22Rv1 (cell line): ENCODE data around the gene ENOSF1.
A peak's percentile ranks its signal among the peaks of the same experiment; 100 is the strongest.
"Not testable (repeated sequence)": the region's sequence is repeated elsewhere in the genome, so short reads cannot be mapped to it uniquely, and the experiment has no call there.

Experiments
- H3K27ac ChIP-seq: fragments of 450-650 bp; 2 replicates; pipeline ENCODE4 v1.5.1; 2017
- CTCF ChIP-seq: fragments of 450-650 bp; IDR thresholded peaks from 2 replicates; pipeline ENCODE4 v1.5.1; 2017; ENCODE audit warnings: mild to moderate bottlenecking
- ZFX ChIP-seq: fragments of 450-650 bp; IDR thresholded peaks from 2 replicates; pipeline ENCODE4 v1.6.1; 2017; ENCODE audit warnings: antibody characterized with exemption, borderline replicate concordance

ENOSF1 gene

GRCh38 chr18:732371-732770 lies 19.9 kb upstream of the ENOSF1 start:
- TF ChIP-seq ZFX (no peak), CTCF (no peak)
- no peak overlapping the region for H3K27ac ChIP-seq

- no peak overlapping the region for H3K27ac ChIP-seq
- no peak for TF ChIP-seq ZFX
- TF ChIP-seq CTCF: no peak
Measured at GRCh38 chr18:731185-731584, 18.8 kb upstream of the ENOSF1 start.

- no peak for TF ChIP-seq CTCF
- no peak for TF ChIP-seq ZFX
- no peak overlapping the region for H3K27ac ChIP-seq
Measured at GRCh38 chr18:730692-731091, 18.3 kb upstream of the ENOSF1 start.

GRCh38 chr18:730120-730519 lies 17.7 kb upstream of the ENOSF1 start:
- H3K27ac ChIP-seq: not testable (repeated sequence)
- TF ChIP-seq CTCF: peak; percentile 20

GRCh38 chr18:725646-726045 lies 13.2 kb upstream of the ENOSF1 start:
- no peak overlapping the region for H3K27ac ChIP-seq
- no peak for TF ChIP-seq ZFX
- no peak for TF ChIP-seq CTCF

GRCh38 chr18:723541-724080 lies 11.2 kb upstream of the ENOSF1 start:
- H3K27ac ChIP-seq: no peak overlapping the region
- TF ChIP-seq ZFX (no peak), CTCF (no peak)

- TF ChIP-seq CTCF (no peak), ZFX (no peak)
- no peak overlapping the region for H3K27ac ChIP-seq
Measured at GRCh38 chr18:717003-717402, 4.6 kb upstream of the ENOSF1 start.
